ENCODE measurements around the gene ZNF385C.

The ZNF385C gene

DNA sequence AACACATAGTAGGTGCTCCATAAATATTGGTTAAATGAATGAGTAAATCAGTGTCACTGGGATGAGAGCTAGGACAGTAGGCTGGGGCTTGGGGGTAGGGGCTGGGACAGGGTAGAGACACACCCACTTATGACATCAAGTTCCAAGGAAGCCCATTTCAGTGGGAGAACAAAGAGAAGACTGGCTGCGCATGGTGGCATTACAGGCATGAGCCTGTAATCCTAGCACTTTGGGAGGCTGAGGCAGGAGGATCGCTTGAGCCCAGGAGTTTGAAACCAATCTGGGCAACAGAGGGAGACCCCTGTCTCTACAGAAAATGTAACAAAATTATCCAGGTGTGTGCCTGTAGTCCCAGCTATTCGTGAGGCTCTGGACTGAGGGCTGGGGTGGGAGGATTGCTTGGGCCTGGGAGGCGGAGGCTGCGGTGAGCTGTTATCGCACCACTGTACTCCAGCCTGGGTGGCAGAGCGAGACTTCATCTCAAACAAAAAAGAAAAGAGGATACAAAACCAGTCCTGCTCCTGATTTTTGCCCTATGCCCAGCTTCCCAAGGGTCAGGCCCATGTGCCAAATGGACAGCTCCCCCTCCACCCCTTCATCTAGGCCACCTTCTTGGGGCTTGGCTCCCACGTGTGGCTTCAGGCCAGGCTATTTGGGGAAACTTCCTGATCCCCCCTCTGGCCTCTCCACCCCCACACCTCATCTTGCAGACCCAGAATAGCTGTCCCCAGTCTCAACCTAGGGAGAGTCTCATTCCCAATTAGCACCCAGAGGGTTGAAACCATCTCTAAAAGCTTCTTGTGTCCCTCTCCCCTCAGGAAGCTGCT is 7.1 kb downstream of the ZNF385C start:
- ChIA-PET CTCF (interaction anchor here (0.6 to 1.3 kb wide), 6 partner anchors 10 to 315 kb away, joined by 3 to 6 read pairs (median 3); no protein-coding TSS in a partner anchor), POLR2A (ENCODE audit: low non-redundant PET) (no interaction called here)
- DNase-seq (ENCODE audit: low spot score): no peak
- TF ChIP-seq, protein P1, sequence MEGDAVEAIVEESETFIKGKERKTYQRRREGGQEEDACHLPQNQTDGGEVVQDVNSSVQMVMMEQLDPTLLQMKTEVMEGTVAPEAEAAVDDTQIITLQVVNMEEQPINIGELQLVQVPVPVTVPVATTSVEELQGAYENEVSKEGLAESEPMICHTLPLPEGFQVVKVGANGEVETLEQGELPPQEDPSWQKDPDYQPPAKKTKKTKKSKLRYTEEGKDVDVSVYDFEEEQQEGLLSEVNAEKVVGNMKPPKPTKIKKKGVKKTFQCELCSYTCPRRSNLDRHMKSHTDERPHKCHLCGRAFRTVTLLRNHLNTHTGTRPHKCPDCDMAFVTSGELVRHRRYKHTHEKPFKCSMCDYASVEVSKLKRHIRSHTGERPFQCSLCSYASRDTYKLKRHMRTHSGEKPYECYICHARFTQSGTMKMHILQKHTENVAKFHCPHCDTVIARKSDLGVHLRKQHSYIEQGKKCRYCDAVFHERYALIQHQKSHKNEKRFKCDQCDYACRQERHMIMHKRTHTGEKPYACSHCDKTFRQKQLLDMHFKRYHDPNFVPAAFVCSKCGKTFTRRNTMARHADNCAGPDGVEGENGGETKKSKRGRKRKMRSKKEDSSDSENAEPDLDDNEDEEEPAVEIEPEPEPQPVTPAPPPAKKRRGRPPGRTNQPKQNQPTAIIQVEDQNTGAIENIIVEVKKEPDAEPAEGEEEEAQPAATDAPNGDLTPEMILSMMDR (conservative IDR thresholded peaks at IDR 0.05; ENCODE audit: low read depth): no peak
- no peak overlapping the region for H3K27ac ChIP-seq

DNA sequence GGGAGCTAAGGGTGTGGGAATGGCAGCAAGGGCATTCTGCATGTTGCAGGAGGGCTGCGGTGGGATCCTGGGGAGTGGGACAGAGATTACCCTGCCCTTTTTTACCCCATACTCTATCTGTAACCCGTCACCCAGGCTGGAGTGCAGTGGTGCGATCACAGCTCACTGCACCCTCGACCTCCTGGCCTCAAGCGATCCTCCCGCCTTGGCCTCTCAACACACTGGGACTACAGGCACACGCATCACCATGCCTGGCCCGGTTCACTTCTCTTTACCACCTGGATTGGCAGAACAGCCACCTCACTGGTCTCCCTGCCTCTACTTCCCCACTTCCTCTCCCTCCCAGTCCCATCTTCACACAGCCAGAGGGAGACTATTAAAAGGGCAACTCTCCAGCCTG is 9.5 kb downstream of the ZNF385C start:
- TF ChIP-seq, protein P1 (conservative IDR thresholded peaks at IDR 0.05; ENCODE audit: low read depth): no peak
- ChIA-PET POLR2A (ENCODE audit: low non-redundant PET) (no interaction called here), CTCF (interaction anchor here (0.6 kb wide), 1 partner anchor 13 kb away, joined by 5 read pairs; no protein-coding TSS in a partner anchor)
- H3K27ac ChIP-seq: no peak overlapping the region
- no peak for DNase-seq (ENCODE audit: low spot score)

DNA sequence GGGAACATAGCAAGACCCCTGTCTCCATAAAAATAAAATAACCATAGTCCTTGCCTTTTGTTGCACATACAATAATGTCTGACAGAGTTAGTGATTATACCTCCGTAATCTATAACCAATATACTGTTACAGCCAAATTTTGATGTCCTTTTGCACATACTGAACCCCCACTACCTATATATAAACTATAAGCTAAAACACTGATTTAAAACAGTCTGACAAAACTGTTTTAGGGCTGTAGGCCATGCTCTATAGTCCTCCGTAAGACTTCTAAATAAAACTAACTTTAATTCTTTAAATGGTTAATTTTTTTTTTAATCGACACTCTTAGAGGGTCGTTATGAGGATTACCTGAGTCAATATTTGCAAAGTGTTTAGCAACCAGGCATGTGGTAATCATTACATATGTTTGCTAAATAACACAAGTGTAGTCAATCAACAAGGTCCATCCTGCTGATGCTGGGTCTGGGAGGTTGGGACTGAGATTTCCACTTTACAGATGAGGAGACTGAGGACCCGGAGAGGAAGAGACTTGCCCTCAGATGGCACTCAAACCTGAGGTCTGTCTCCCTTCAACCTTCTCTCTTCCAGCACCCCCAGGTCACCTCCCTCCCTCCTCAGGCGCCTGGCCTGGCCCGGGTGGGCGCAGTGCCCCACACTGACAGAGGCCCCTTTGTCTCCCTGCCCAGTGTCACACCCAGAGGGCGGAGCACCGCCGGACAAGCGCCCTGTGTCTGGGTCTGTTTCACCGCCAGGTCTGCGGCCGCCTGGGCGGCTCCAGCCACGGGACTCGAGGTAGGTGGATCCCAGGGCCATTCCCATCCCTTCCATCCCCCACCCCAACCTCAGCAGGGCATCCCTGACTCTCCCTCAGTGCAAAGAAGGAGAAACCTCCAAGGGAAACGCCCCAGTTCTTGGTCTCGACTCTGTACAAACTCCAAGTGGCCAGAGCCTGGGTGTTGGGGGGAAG is 10.3 kb downstream of the ZNF385C start:
- CTCF ChIA-PET: no interaction called here

DNA sequence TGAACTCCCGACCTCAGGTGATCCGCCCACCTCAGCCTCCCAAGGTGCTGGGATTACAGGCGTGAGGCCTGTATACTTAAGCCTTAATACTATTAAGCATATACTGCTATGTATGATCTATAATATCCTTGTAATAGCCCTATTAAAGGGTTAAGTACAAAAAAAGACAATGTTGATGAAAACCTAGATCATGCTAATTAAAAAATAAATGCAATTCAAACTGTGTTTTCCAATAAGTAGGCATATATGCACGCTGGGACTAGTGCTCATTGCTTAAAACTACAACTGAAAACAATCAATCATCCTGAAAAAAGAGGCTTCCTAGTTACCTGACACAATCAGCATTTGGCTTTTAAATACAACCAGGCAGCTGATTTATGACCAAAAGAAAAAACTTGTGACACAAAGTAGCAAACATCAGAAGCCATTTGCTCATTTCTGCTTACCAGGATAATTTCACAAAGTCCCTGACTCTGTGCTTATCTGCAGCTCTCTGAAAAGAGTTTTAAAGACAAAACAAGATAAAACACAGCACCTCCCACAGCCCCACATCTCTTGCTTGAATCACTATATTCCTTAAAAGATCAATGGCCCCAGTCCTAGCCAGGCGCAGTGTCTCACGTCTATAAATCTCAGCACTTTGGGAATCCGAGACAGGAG is 11.1 kb downstream of the ZNF385C start:
- CTCF ChIA-PET: no interaction called here
- H3K27ac ChIP-seq: no peak overlapping the region
- POLR2A ChIA-PET (ENCODE audit: low non-redundant PET): no interaction called here
- DNase-seq (ENCODE audit: low spot score): no peak
- TF ChIP-seq, protein P1 (conservative IDR thresholded peaks at IDR 0.05; ENCODE audit: low read depth): no peak

More for the DNA sequence above, 10.3 kb downstream of the ZNF385C start:
- no peak for DNase-seq (ENCODE audit: low spot score)
- POLR2A ChIA-PET (ENCODE audit: low non-redundant PET): no interaction called here
- H3K27ac ChIP-seq: no peak overlapping the region
- TF ChIP-seq, protein P1 (conservative IDR thresholded peaks at IDR 0.05; ENCODE audit: low read depth): no peak

DNA sequence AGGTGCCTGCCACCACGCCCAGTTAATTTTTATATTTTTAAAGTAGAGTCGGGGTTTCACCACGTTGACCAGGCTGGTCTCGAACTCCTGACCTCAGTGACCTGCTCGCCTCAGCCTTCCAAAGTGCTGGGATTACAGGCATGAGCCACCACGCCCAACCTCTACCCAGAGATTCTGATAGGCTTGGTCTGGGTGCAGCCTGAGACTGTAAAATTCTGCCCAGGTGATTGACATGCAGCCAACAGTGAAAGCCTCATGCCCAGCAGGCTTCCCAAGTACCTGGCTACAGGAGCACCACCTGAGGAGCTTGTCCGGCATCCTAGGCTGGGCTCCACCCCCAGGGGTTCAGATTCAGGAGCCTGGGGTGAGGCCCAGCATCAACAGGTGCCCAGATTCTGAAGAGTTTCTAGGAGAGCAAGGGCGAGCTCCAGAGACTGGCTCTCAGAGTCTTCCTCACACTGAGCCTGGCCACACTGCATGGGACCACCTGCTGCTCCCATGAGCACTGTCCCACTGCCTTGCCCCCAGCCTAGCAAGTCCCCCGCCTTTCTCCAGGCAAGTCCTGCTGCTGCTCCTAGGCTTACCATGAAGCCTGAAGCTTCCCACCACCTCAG is 16.6 kb downstream of the ZNF385C start:
- ChIA-PET POLR2A (ENCODE audit: low non-redundant PET) (no interaction called here), CTCF (no interaction called here)
- 0 out of 2 replicates have a peak overlapping the region, but pooled peaks have one; percentile 3 for H3K27ac ChIP-seq
- no peak for DNase-seq (ENCODE audit: low spot score)
- TF ChIP-seq, protein P1 (conservative IDR thresholded peaks at IDR 0.05; ENCODE audit: low read depth): no peak
